ENCODE results near the gene AQP7.

DNA sequence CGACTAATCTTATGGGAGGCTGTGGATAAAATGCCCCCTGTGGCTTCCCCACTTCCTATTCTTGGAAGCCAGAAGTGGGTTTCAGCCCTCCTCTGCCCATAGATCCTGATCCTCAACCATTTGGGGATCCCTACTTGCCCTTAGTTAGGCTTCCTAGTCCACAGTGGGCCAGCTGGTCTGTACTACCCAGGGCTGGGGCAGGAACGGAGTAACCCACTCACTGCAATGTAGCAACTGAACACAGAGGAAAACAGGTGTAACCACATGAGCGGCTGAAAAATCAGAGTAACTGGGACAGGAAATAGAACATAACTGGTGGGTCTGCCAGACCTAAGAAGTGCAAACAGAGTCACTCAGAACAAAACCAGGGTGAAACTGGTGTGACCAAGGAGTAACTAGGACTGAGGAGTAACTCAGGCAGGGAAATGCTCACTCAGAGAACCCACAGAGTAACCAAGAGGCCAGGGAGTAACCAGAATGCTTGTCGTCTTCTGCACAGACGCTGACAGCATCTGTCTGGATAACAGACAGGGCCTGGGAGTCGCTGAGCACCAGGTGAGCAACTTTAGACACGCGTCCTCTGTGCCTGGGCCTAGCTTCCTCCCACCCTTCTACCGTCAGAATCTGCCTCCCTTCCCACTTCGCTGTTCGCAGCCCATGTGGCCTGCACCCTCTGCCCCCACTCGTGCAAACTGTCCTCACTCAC is 44.0 kb upstream of the AQP7 start:
- TF ChIP-seq, protein P1, sequence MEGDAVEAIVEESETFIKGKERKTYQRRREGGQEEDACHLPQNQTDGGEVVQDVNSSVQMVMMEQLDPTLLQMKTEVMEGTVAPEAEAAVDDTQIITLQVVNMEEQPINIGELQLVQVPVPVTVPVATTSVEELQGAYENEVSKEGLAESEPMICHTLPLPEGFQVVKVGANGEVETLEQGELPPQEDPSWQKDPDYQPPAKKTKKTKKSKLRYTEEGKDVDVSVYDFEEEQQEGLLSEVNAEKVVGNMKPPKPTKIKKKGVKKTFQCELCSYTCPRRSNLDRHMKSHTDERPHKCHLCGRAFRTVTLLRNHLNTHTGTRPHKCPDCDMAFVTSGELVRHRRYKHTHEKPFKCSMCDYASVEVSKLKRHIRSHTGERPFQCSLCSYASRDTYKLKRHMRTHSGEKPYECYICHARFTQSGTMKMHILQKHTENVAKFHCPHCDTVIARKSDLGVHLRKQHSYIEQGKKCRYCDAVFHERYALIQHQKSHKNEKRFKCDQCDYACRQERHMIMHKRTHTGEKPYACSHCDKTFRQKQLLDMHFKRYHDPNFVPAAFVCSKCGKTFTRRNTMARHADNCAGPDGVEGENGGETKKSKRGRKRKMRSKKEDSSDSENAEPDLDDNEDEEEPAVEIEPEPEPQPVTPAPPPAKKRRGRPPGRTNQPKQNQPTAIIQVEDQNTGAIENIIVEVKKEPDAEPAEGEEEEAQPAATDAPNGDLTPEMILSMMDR (IDR thresholded peaks at IDR 0.05): no peak
- no peak for TF ChIP-seq POLR2A (IDR thresholded peaks at IDR 0.05)

Measured in heart left ventricle (tissue), 13 donors.